T-helper 17 cell (primary cell): ENCODE results near the gene TGFBR3. TPM values are rescaled to one million over a fixed set of nuclear protein-coding genes. Genes with fewer than 3 reads are reported as not detected.

Experiments
- ATAC-seq: fragments of 150-1000 bp; cut with Tn5 transposase; 2 replicates; pipeline ENCODE4 v1.10.0; 2021; ENCODE audit warnings: mild to moderate bottlenecking, moderate library complexity
- DNase-seq, 3 donors: peaks; one replicate each; pipeline versions ENCODE4 v3.0.0 to v3.0.0-alpha.2; 2020 to 2021
- H3K9me3 ChIP-seq: one replicate; pipeline ENCODE4 v1.7.0; 2013; ENCODE audit warnings: low read length, mild to moderate bottlenecking; ENCODE audit not compliant: control insufficient read depth, poor library complexity, severe bottlenecking
- H3K27ac Mint-ChIP-seq: one replicate; pipeline ENCODE4 v1.8.0; 2022; ENCODE audit warnings: mild to moderate bottlenecking, moderate library complexity, mixed read lengths
- H3K27me3 Mint-ChIP-seq: one replicate; pipeline ENCODE4 v1.8.0; 2022; ENCODE audit warnings: mixed read lengths
- H3K36me3 Mint-ChIP-seq: one replicate; pipeline ENCODE4 v1.8.0; 2022; ENCODE audit warnings: low read depth, mixed read lengths
- H3K4me1 Mint-ChIP-seq: one replicate; pipeline ENCODE4 v1.8.0; 2022; ENCODE audit warnings: mild to moderate bottlenecking, mixed read lengths
- H3K4me3 Mint-ChIP-seq: one replicate; pipeline ENCODE4 v1.8.0; 2022; ENCODE audit warnings: mild to moderate bottlenecking, moderate library complexity, mixed read lengths
- total RNA-seq, 4 donors: library from RNA in 2 of 4; stranded (reverse) in 2 of 4; gene quantifications; one replicate each; pipeline ENCODE4 v1.2.3 and lab custom pipeline; 2022 to 2026

The TGFBR3 gene
- total RNA-seq, 2 donors from 2014 or later = 21.0 to 27.6 TPM

GRCh38 chr1:91768120-91768519 lies 117.8 kb downstream of the TGFBR3 start:
- H3K36me3 Mint-ChIP-seq = peaks cover 2% of the 10 kb centered on the region
- H3K4me3 Mint-ChIP-seq = no peak overlapping the region
- H3K4me1 Mint-ChIP-seq = peaks cover 6% of the 10 kb centered on the region
- DNase-seq (no peak), ATAC-seq (no peak)
- H3K9me3 ChIP-seq = no peaks in the 10 kb centered on the region
- no peaks in the 10 kb centered on the region for H3K27me3 Mint-ChIP-seq
- peak overlapping the region; percentile 56 for H3K27ac Mint-ChIP-seq

- H3K36me3 Mint-ChIP-seq = peaks cover 4% of the 10 kb centered on the region
- no peak overlapping the region for H3K4me3 Mint-ChIP-seq
- H3K9me3 ChIP-seq = no peaks in the 10 kb centered on the region
- H3K27ac Mint-ChIP-seq = no peak overlapping the region
- DNase-seq (no peak), ATAC-seq (no peak)
- peaks cover 6% of the 10 kb centered on the region for H3K4me1 Mint-ChIP-seq
- no peaks in the 10 kb centered on the region for H3K27me3 Mint-ChIP-seq
These were observed 119.1 kb downstream of the TGFBR3 start for GRCh38 chr1:91766883-91767282.

GRCh38 chr1:91765880-91766443 lies 120.0 kb downstream of the TGFBR3 start:
- Mint-ChIP-seq H3K27me3 (no peaks in the 10 kb centered on the region), H3K36me3 (peaks cover 4% of the 10 kb centered on the region), H3K4me1 (peaks cover 6% of the 10 kb centered on the region), H3K27ac (no peak overlapping the region), H3K4me3 (no peak overlapping the region)
- ATAC-seq = no peak
- no peak for DNase-seq
- H3K9me3 ChIP-seq = no peaks in the 10 kb centered on the region

GRCh38 chr1:91765293-91765692 lies 120.7 kb downstream of the TGFBR3 start:
- Mint-ChIP-seq H3K4me1 (peaks cover 9% of the 10 kb centered on the region), H3K27me3 (no peaks in the 10 kb centered on the region), H3K4me3 (no peak overlapping the region), H3K36me3 (peaks cover 4% of the 10 kb centered on the region), H3K27ac (no peak overlapping the region)
- H3K9me3 ChIP-seq = no peaks in the 10 kb centered on the region
- ATAC-seq (no peak), DNase-seq (no peak)

- ATAC-seq (no peak), DNase-seq (no peak)
- no peaks in the 10 kb centered on the region for H3K9me3 ChIP-seq
- H3K4me1 Mint-ChIP-seq = peaks cover 9% of the 10 kb centered on the region
- H3K27ac Mint-ChIP-seq = no peak overlapping the region
- peaks cover 4% of the 10 kb centered on the region for H3K36me3 Mint-ChIP-seq
- H3K4me3 Mint-ChIP-seq = no peak overlapping the region
- no peaks in the 10 kb centered on the region for H3K27me3 Mint-ChIP-seq
These were observed 121.4 kb downstream of the TGFBR3 start for GRCh38 chr1:91764471-91765115.

- peaks cover 9% of the 10 kb centered on the region for H3K4me1 Mint-ChIP-seq
- H3K27me3 Mint-ChIP-seq = no peaks in the 10 kb centered on the region
- H3K27ac Mint-ChIP-seq = no peak overlapping the region
- H3K36me3 Mint-ChIP-seq = peaks cover 4% of the 10 kb centered on the region
- DNase-seq = no peak
- H3K9me3 ChIP-seq = no peaks in the 10 kb centered on the region
- ATAC-seq = no peak
- no peak overlapping the region for H3K4me3 Mint-ChIP-seq
These were observed 122.7 kb downstream of the TGFBR3 start for GRCh38 chr1:91763252-91763651.

- H3K27ac Mint-ChIP-seq = no peak overlapping the region
- no peak overlapping the region for H3K4me3 Mint-ChIP-seq
These were observed 124.6 kb downstream of the TGFBR3 start for GRCh38 chr1:91761295-91761721.

GRCh38 chr1:91760512-91760911 lies 125.4 kb downstream of the TGFBR3 start:
- ATAC-seq (no peak), DNase-seq (no peak)
- H3K4me1 Mint-ChIP-seq = peaks cover 11% of the 10 kb centered on the region
- H3K4me3 Mint-ChIP-seq = no peak overlapping the region
- no peaks in the 10 kb centered on the region for H3K9me3 ChIP-seq
- H3K27ac Mint-ChIP-seq = no peak overlapping the region
- H3K36me3 Mint-ChIP-seq = peaks cover 4% of the 10 kb centered on the region
- H3K27me3 Mint-ChIP-seq = no peaks in the 10 kb centered on the region

More at GRCh38 chr1:91761295-91761721, 124.6 kb downstream of the TGFBR3 start:
- no peak for DNase-seq
- H3K9me3 ChIP-seq = no peaks in the 10 kb centered on the region
- Mint-ChIP-seq H3K27me3 (no peaks in the 10 kb centered on the region), H3K36me3 (peaks cover 4% of the 10 kb centered on the region), H3K4me1 (peaks cover 11% of the 10 kb centered on the region)
- no peak for ATAC-seq

- Mint-ChIP-seq H3K27ac (no peak overlapping the region), H3K4me3 (no peak overlapping the region), H3K27me3 (no peaks in the 10 kb centered on the region), H3K4me1 (peaks cover 12% of the 10 kb centered on the region), H3K36me3 (peaks cover 2% of the 10 kb centered on the region)
- no peaks in the 10 kb centered on the region for H3K9me3 ChIP-seq
- ATAC-seq (no peak), DNase-seq (no peak)
These were observed 126.9 kb downstream of the TGFBR3 start for GRCh38 chr1:91759076-91759475.

GRCh38 chr1:91757763-91758460 lies 128.0 kb downstream of the TGFBR3 start:
- H3K27me3 Mint-ChIP-seq = no peaks in the 10 kb centered on the region
- H3K4me3 Mint-ChIP-seq = no peak overlapping the region
- peaks cover 18% of the 10 kb centered on the region for H3K4me1 Mint-ChIP-seq
- peaks cover 2% of the 10 kb centered on the region for H3K36me3 Mint-ChIP-seq
- H3K9me3 ChIP-seq = no peaks in the 10 kb centered on the region
- H3K27ac Mint-ChIP-seq = no peak overlapping the region
- ATAC-seq (no peak), DNase-seq (no peak)

GRCh38 chr1:91755702-91756287 lies 130.2 kb downstream of the TGFBR3 start:
- H3K4me1 Mint-ChIP-seq = peaks cover 22% of the 10 kb centered on the region
- no peaks in the 10 kb centered on the region for H3K27me3 Mint-ChIP-seq
- DNase-seq (no peak), ATAC-seq (no peak)
- H3K36me3 Mint-ChIP-seq = no peaks in the 10 kb centered on the region
- H3K4me3 Mint-ChIP-seq = no peak overlapping the region
- H3K27ac Mint-ChIP-seq = no peak overlapping the region
- peaks cover 2% of the 10 kb centered on the region for H3K9me3 ChIP-seq

- H3K27ac Mint-ChIP-seq = peak overlapping the region; percentile 34
- H3K4me3 Mint-ChIP-seq = no peak overlapping the region
- H3K4me1 Mint-ChIP-seq = peaks cover 21% of the 10 kb centered on the region
- H3K27me3 Mint-ChIP-seq = no peaks in the 10 kb centered on the region
- peaks cover 2% of the 10 kb centered on the region for H3K9me3 ChIP-seq
- ATAC-seq (no peak), DNase-seq (no peak)
- H3K36me3 Mint-ChIP-seq = no peaks in the 10 kb centered on the region
These were observed 131.0 kb downstream of the TGFBR3 start for GRCh38 chr1:91754816-91755580.

- Mint-ChIP-seq H3K27me3 (no peaks in the 10 kb centered on the region), H3K27ac (peak overlapping the region; percentile 34), H3K36me3 (no peaks in the 10 kb centered on the region), H3K4me1 (peaks cover 21% of the 10 kb centered on the region), H3K4me3 (no peak overlapping the region)
- ATAC-seq (no peak), DNase-seq (no peak)
- H3K9me3 ChIP-seq = peaks cover 2% of the 10 kb centered on the region
These were observed 131.6 kb downstream of the TGFBR3 start for GRCh38 chr1:91754348-91754747.
